Endothelial cell of umbilical vein (primary cell): Measurements from ENCODE around the gene GNAS-AS1.

ENCODE experiments used
- CTCF ChIP-seq, 2 donors: IDR thresholded peaks; 1 replicate in 1 of 2; 2 replicates in 1 of 2; pipeline ENCODE4 v1.5.1; 2011; ENCODE audit warnings: low read length in 2 of 2, mild to moderate bottlenecking in 2 of 2, moderate library complexity in 2 of 2, control low read depth in 1 of 2, inconsistent platforms in 1 of 2, low read depth in 1 of 2; ENCODE audit not compliant: insufficient read depth in 1 of 2; ENCODE audit errors: extremely low read depth in 1 of 2
- EZH2 ChIP-seq: IDR thresholded peaks from 2 replicates; pipeline ENCODE4 v1.6.1; 2012; ENCODE audit warnings: borderline replicate concordance, low read depth, mild to moderate bottlenecking, moderate library complexity, low read length, inconsistent platforms; ENCODE audit not compliant: severe bottlenecking
- MAX ChIP-seq: IDR thresholded peaks from 2 replicates; pipeline ENCODE4 v1.6.1; 2011; ENCODE audit not compliant: insufficient read depth, insufficient read length
- POLR2AphosphoS5 ChIP-seq: IDR thresholded peaks from 2 replicates; pipeline ENCODE4 v1.6.1; 2012; ENCODE audit warnings: low read depth, mild to moderate bottlenecking, control low read depth, low read length, moderate library complexity; ENCODE audit not compliant: insufficient read depth

GRCh38 chr20:58816051-58816450 lies 34.7 kb downstream of the GNAS-AS1 start:
- TF ChIP-seq CTCF (IDR thresholded peaks at IDR 0.05; ENCODE audit: extremely low read depth in 1 of 2, insufficient read depth in 1 of 2, low read depth in 1 of 2, low read length in 2 of 2) = no peak
- TF ChIP-seq MAX = no peak
- TF ChIP-seq POLR2AphosphoS5 = no peak
- no peak for TF ChIP-seq EZH2
